Activated T-cell treated with anti-CD3 and anti-CD28 coated beads, Interleukin-2, amount 50 U/mL, for 1 hour (primary cell): Measurements from ENCODE around the gene FNDC5.

Experiments used
- DNase-seq: peaks from one replicate; pipeline ENCODE4 v3.0.0-alpha.2; 2020

FNDC5 gene

DNA sequence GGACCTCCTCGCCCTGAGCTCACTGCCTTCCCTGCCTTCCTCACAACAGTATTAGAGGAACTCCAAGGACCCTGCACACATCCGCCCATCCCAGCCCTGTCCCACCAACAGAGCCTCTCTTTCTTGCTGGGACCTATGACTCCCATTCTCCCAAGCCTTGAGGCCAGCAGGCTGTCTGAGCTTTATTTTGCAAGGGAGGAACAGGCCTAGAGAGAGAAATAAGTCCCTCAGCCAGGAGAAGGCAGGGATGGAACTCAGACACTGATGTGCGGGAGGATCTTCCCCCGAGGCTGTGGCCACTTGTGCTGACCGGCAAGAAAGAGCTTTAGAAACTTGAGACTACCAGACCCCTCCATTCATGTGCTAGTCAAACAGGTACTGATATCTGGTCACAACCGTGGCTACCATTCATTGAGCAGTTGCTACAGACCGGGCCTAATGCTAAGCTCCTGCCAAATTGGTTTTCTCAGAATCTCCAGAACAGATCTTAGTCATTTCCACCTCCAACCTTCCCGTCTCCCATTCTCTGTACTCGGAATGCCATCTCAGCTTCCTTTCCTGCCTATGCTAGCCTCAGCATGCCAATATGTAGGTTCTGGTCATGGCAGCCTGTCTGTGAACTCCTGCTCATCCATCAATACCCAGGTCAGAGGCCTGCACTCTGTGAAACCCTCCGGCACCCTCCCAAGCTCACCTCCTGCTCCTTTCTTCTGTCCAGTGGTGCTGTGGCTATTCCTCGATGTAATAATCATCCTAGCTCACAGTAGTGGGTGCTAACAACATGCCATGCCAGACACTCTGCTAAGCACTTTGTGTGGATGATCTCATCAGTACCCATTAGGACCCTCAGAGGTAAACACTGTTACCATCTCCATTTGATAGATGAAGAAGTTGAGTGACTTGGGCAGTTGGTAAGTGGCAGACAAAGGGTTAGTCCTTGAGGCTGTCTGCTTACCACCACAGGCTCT lies 26.7 kb upstream of the FNDC5 start:
- no peak for DNase-seq

DNA sequence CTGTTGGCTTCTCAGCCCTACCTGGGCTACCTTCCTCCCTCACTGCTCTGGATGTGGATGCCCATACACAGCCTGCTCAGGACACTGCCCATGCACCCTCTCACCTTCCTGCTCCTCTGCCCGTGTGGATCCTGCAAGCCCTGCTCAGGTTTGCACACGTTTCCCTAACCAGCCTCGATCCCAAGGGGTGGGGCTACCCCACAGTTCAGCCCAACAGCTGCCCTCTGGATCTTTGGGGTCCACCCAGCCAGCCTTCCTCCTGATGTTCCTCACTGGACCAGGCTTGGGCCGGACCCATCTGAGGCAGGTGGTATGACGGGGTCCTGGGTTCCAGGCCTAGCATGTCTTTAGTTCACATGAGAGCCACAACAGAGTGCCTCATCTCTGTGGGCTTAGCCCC lies 25.7 kb upstream of the FNDC5 start:
- DNase-seq, result no peak

DNA sequence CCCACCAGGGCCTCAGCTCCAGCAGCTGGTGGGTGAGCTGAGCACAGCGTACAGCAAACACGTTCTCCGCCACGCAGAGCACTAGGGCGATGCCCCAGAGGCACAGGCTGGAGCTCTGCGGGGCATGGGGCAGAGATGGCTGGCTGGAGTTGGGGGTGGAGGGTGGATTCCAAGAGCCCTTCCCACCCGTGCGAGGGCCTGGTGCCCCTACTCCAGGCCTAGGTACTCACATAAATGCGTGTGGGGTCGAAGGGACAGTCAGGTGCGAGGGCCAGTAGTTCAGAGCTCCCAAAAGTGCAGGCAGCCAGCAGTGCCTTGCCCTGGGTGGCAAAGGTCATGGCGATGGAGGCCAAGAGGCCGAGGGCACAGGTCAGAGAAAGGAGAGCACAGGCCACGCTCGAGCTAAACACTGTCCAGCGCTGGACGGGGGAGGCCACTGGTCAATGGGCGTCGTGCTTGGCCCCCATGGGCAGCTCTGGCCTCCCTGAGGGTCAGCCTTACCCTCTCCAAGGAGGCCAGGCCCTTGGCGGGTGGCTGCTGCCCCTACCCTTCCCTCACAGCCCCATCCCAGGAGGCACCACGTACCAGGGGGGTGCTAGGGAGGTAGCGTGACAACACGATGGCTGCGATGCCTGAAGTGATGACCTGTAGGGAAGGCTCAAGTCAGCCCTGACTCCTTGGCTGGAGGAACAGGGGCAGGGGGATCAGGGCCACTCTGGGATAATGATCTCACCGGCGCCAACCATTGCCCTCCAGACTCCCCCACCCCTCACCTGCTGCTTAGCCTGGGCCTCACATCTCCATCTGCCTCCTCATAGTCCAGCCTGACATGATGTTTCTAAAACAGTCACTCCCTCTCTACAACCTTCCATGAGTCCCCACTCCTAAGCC lies 24.9 kb upstream of the FNDC5 start:
- DNase-seq, result no peak

DNA sequence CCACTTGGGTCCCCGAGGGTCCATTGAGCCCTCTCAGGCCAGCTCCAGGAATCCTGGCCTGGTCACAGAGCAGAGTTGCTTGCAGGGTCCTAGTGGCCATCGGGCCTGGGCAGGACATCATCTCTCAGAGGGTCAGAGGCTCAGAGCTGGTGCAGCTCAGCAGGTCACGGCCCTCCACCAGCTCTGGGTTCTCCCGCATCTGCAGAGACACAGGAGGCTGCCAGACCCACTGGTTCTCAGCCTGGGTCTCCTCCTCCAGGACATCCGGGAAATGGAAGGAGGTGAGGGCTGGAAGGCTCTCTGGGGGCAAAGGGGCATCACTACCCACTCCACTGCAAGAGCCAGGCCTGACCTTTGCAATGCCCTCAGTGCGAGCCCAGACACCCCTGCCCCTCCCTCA lies 24.0 kb upstream of the FNDC5 start:
- no peak for DNase-seq

DNA sequence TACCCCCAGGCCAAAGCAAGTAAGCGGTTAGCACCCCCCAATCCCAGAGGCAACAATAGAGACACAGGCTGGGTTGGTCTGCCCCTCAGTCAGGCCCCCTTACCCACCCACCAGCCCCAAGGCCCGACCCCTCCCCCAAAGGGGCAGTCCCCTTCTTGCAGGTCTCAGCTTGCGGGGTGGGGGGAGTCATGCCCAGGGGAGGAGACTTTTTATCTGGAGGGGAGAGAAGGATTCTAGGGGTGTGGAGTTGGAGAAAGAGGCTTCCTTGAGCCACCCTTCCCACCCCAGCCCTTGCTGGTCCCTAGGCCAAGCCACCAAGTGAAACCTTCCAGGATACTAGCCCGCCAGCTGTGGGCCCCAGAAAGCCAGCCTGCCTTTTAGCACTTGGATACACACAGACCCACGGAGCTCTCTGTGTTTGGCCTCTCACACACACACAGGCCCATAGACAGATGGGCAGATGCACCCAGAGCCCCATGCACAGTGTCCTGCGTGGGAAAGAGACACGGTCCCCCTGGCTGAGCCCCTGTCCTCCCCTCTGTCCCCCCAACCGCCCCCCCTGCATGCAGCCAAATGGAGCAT lies 23.4 kb upstream of the FNDC5 start:
- DNase-seq, result no peak

DNA sequence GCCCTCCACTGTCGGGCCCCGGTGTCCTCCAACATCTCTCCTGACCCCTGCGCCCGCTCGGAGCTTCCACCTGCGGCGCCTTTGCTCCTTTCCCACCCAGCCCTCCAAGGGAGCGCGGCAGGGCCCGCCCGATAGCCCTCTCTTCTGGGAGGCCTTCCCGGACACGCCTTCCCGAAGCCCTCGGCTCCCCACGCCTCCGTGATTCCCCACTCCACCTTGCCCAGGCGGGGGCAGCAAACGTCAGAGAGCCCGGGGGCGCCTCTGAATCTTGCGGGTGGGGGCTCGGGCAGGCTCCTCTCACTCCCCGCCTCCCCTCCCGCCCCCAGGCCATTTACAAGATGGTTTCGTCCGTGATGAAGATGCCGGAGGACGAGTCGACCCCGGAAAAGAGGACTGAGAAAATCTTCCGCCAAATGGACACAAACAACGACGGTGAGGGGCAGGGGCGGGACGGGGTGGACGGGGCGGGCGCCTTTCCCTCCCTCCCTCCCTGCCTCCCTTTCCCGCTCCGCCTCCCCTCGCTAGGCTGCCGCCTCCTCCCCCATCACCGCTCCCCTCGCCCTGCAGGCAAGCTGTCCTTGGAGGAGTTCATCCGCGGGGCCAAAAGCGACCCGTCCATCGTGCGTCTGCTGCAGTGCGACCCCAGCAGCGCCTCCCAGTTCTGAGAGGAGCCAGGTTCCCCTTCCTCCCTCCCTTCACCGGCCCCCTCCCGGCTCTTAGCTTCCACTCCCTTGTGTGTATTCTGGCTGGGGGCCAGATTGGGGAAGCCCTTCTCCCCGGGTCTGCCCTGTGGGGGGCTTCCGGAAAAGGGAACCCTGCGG lies 22.7 kb upstream of the FNDC5 start:
- no peak for DNase-seq

DNA sequence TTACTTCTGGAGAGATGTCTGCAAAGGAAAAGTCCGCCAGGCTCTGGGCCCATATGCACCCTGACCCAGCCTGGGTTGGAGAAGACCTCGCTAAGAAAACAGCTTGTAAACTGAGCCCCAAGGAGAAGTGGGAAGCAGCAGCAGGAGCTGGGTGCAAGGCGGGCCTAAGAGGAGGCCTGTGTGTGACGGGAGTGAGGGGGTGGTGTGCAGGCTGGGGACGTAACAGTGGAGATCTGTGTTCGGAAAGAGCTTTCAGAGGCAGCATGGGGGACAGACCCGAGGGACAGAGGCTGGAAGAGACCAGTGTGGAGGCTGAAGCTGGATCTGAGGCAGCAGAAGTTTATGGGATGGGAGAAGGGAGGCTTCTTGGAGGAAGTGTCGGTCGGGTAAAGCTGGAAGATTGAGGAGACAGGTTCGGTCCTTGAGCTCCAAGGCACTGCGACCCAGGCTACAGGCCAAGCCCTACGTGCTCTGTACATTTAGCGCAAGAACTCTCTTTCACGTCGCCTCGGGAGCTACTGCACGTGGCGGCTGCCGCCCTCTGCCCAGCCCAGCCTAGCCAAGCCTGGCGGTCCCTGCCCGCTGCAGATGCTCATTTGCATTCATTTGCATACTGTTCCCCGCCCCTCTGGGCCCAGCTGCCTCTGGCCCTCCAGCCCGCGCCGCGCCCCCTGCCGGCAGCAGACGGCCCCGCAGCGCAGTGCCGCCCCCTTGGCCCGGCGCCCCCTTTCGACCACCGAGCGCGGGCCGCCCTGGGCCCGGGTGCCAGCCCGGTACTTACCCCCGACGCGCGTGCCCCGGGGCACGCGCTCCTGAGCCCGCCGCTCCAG lies 21.9 kb upstream of the FNDC5 start:
- peak; percentile 50 for DNase-seq

DNA sequence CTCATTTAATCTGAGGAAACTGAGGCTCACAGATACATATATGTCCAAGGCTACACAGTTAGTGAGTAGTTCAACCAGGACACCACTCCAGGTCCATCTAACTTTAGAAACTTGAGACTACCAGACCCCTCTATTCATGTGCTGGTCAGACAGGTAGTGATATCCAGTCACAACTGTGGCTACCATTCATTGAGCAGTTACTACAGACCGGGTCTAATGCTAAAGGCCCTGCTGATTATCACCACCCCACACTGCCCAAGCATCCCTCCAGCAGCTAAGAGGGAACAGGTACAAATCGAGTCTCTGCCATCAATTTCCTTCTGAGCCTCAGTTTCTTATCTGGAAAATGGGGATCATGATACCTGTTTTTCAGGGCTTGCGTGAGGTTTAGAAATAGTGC lies 20.9 kb upstream of the FNDC5 start:
- no peak for DNase-seq

DNA sequence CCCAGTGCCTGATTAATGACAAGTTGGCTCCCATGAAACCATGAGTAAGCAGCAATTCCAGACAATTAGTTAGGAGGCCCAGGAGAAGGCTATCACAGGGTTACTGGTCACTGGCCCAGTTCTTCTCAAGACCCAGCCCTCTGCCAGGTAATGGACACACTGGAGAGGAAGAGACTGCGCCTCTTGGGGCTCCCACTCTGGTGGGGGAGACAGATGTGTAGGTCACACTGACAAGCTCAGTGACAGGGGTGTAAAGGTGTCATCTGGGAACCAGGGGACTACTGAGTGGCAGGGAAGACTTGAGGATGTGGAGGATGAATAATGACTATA lies 20.5 kb upstream of the FNDC5 start:
- DNase-seq, result no peak

DNA sequence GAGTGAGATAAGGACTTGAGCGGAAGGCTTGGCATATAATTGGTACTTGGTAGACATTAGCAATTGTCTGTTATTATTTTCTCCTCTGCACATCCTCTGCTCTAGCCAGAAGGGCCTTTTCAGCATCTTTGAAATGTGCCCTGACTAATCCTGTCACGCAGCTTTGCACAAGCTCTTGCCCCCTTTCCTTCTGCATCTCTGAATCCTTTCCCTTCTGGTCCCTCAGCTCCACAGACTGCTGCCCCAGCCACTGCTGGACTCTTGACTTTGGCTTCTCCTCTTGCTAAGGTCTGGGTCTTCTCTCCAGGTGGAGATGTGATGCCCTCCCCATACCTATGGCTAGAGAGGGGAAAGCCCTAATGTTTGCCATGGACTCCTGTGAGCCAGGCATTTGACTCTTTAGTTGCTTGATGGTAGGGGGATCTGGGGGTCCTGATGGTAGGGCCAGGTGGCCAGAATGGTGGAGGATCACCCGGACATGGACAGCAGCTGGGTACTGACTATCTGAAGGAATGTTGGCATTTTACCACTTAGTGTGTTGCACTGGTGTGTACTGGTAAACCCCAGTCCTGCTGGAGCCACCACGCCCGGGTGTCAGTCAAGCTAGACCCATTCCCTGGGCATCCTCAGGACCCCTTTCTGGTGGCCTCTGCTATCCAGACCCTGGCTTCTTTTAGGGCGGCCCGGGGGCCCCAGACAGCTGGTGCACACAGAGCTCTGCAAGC lies 20.0 kb upstream of the FNDC5 start:
- DNase-seq, result no peak

DNA sequence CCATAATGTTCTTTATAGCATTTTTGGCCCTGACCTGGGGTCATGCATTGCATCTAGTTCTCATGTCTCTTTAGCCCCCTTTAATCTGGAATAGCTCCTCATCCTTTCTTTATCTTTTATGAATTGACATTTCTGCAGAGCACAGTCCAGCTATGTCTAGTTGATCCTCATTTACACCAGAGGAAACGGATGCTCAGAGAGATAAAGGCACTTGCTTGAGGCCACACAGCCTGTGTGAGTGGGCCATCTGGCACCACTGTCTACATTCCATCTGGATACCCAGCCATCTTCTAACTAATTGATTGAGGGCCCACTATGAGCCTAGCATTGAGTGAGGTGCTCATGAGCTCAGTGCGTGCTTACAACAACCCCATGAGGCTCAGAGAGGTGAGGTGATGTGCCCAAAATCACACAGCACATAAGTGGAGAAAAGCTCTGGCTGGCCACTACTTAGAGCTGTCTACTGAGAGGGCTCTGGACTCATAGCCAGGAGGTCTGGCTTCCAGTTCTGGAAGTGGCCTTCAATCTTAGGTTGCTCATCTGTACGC lies 19.1 kb upstream of the FNDC5 start:
- no peak for DNase-seq

DNA sequence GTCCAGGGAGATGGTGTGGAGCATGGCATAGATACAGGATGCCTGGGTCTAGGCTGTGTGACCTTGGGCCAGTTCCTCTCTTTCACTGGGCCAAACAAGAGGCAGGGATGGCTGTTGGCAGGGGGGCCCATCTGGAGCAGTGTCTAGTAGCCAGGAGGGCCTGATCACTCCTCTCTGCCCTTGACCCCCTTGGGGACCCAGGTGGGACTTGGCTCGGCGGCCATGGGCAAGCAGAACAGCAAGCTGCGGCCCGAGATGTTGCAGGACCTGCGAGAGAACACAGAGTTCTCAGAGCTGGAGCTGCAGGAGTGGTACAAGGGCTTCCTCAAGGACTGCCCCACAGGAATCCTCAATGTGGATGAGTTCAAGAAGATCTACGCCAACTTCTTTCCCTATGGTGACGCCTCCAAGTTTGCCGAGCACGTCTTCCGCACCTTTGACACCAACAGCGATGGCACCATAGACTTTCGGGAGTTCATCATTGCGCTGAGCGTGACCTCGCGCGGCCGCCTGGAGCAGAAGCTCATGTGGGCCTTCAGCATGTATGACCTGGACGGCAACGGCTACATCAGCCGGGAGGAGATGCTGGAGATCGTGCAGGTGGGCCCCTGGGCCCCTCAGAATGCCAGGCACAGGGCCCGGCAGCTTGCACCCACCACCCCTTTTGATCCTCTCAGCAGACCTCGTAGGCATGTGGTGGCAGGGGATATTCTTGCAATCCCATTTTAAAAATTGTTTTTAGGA lies 18.1 kb upstream of the FNDC5 start:
- DNase-seq, result no peak

DNA sequence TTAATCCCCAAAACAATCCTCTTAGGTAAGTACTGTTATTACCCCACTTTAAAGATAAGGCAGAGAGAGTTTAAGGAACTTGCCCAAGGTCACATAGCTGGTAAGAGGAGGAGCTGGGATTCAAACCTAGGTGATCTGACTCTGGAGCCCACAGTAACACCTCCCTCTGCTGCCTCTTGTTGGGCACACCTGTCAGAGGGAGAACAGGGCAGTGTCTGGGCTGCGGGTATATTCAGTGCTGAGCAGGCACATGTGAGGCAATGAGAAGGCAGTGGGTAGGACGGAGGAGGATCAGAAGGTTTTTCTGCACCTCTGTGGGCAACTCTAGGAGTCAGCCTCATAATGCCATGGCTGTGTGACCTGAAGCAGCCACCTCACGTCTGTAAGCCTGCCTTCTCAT lies 17.4 kb upstream of the FNDC5 start:
- DNase-seq, result no peak

DNA sequence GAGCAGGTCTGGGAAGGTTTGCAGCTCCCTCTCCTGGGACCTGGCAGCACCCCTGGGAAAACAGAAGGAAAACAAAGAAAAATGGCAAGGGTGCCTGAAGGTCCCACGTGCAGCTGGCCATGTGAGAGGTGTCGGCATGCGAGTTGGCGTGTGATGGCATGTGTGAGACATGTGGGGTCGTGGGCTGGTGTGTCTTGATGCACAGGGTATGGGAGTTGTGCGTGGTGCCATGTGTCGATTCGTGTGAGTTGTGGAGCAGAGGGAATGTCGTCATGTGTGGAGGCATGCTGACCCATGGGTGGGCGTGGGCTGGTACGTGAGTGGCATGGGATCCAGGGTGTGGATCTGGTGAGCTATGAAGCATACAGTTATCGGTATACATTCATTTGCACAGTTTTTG lies 16.9 kb upstream of the FNDC5 start:
- DNase-seq, result no peak

DNA sequence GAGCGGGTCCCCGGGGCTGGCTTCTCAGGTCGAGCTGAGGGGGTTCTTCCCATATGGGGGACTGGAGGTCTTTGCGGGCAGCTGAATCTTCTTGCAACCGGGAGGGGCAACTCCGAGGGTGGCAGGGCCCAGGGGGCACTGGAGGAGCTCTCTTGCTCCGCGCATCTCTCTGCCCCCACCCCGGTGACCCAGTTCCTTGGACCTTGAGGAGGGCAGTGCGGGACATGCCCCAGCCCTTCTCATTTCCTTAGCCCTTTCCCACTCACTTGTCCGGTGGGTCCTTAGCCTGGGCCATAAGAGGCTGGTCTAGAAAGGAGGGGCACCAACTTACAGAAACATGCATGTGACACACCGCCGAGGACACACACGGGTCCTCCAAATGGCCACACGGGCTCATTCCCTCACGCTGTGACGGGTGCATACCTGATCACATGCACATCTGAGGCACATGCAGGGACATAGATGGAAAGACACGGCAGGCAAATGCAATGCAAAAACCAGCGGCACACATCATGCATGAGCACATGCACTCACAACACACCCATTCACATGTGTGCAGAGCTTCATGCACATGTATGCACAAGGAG lies 16.2 kb upstream of the FNDC5 start:
- DNase-seq, result no peak

DNA sequence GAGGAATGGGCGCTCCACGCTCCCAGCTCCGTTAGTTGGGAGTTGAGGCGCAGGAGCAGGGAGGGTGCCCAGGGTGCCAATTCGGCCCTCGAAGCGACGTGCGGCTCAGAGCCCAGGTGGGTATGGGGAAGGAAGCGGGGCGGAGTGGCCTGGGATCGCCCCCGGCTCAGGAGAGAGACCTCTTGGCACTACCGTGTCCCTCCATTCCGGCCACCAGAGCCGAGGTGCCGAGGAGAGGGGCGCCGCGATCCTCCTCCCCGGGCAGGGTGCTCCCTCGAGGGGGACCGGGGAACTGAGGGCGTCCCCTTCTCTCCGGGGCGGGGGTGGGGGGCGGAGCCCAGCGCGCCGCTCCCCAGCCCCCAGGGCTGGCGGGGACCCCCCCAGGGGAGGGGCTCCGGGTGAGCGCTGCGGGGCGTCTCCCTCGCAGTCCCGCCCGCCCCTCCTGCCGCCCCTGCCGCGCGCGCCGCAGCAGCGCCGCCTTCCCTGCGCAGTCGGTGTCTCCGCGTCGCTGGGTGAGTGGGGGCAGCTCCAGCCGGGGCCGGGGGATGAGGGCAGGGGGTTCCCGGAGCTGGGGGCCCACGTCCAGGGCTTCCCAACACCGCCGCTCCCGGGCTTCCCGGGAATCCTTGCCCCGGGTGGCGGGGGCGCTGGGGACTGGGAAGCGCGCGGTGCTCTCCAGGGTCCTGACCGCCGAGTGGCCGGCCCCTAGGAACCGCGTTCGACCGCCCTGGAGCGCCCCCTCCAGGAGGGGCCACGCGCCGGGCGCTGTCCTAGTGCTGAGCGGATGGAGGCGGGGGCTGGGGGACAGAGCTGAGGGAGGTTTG lies 15.5 kb upstream of the FNDC5 start, which contains the start of gene HPCA:
Gene HPCA, plus strand, starts transcription at position 488 of the 824 bp plus-strand sequence. CDS start 2,408 bp downstream, outside the sequence.
- peak; percentile 42 for DNase-seq

DNA sequence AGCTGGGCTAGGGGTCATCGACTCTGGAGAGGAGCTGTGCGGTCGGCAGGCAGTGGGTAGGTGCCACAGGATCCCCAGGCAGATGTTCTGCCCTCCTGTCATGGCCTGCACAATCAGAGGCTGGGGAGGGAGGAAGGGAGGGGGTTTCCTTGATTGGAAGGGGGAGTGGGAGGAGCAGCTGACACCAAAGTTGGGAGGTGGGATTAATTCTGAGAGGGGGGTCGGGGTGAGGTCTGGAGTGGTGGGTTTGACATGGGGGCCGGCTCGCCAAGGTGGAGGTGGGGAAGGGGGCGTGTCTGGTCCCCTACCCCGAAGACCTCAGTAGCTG lies 14.9 kb upstream of the FNDC5 start:
- no peak for DNase-seq

DNA sequence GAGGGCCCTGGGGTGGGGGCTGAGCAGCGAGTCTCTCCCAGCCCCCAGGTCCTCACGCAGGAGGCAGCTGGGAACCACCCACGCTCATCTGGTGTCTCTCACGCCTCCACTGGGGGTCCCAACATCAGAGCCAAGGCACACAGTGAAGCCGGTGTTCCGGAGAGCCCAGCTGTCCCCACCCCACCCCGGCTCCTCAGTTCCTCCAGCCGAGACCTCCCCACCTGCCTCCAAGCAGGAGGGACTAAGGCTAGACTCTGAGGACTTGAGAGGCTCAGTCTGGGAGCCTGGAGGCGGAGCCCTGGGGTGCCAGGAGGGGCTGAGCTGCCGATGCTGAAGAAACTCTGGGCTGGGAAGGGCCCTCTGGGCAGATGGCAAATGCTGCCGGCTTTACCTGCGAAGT lies 14.0 kb upstream of the FNDC5 start:
- DNase-seq, result no peak

DNA sequence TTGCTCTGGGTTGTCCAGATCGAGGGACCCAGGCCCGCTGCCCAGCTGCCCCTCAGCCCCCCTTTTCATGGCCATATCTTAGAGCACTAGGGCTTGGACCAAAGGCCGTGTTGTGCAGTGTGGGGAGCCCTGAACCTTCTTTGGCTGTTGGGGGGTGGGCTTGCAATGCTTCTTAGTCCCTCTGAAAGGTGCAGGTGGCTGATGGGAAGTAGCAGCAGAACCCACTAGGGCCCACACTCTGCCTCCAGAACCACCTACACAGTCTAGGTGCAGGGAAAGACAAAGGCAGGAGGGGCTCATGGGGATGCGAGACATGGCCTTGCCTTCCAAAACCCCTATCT lies 13.3 kb upstream of the FNDC5 start:
- no peak for DNase-seq
